Bronchial epithelial cell (primary cell): ENCODE data around the gene DBF4. TPM values are rescaled to one million over a fixed set of nuclear protein-coding genes. Genes with fewer than 3 reads are reported as not detected.
"Not testable (repeated sequence)": the region's sequence is repeated elsewhere in the genome, so short reads cannot be mapped to it uniquely, and the experiment has no call there.

Source experiments
- DNase-seq: peaks from one replicate; pipeline ENCODE4 v3.0.0-alpha.2; 2010; ENCODE audit warnings: low read depth
- FAIRE-seq: peaks from 2 replicates; lab custom pipeline; 2011; peaks lifted over from hg19 to GRCh38; lab: Jason Lieb, UNC
- H3K27me3 ChIP-seq: 2 replicates; pipeline ENCODE4 v1.5.1; 2011; ENCODE audit warnings: low read length; ENCODE audit not compliant: control insufficient read depth, insufficient read depth
- H3K36me3 ChIP-seq: 2 replicates; pipeline ENCODE4 v1.5.1; 2011; ENCODE audit warnings: low read length; ENCODE audit not compliant: control insufficient read depth, insufficient read depth
- H3K4me3 ChIP-seq: 2 replicates; pipeline ENCODE4 v1.5.1; 2011; ENCODE audit warnings: mild to moderate bottlenecking, low read depth, low read length, control low read depth
- total RNA-seq: library from RNA; depleted of rRNA; stranded (reverse); fragments of >200 nt; gene quantifications from 2 replicates; pipeline ENCODE4 v1.2.1, GENCODE V29; 2014
- TF ChIP-seq, protein P1 (sequence below): IDR thresholded peaks from 2 replicates; pipeline ENCODE4 v1.5.1; 2011; ENCODE audit warnings: mild to moderate bottlenecking, moderate library complexity, low read length, control low read depth, inconsistent platforms; ENCODE audit not compliant: insufficient read depth, severe bottlenecking

The DBF4 gene
- total RNA-seq, 1 donor from 2014 or later: 9.7 TPM

DNA sequence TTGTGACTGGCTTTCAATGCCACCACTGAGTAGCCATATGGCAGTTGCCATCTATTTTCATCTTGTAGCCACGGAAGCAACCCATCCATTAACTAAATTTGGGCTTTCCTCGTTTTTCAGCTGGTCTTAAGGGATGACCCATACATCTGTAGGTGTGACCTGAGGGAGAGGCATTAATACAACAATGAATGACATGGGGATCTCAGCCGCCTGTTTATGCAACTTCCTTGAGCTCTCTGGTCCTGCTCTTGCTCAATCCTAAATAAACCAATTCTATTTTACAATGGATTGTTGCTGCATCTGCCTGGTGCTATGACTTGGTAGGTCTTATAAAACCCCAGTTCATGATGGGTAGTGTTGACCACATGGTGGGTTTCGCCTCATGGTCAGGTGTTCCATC lies 35.8 kb downstream of the DBF4 start:
- no peaks in the 10 kb centered on the region for H3K27me3 ChIP-seq
- DNase-seq: no peak
- TF ChIP-seq, protein P1, sequence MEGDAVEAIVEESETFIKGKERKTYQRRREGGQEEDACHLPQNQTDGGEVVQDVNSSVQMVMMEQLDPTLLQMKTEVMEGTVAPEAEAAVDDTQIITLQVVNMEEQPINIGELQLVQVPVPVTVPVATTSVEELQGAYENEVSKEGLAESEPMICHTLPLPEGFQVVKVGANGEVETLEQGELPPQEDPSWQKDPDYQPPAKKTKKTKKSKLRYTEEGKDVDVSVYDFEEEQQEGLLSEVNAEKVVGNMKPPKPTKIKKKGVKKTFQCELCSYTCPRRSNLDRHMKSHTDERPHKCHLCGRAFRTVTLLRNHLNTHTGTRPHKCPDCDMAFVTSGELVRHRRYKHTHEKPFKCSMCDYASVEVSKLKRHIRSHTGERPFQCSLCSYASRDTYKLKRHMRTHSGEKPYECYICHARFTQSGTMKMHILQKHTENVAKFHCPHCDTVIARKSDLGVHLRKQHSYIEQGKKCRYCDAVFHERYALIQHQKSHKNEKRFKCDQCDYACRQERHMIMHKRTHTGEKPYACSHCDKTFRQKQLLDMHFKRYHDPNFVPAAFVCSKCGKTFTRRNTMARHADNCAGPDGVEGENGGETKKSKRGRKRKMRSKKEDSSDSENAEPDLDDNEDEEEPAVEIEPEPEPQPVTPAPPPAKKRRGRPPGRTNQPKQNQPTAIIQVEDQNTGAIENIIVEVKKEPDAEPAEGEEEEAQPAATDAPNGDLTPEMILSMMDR: no peak
- H3K36me3 ChIP-seq: no peaks in the 10 kb centered on the region
- no peak overlapping the region for H3K4me3 ChIP-seq
- FAIRE-seq: no peak

DNA sequence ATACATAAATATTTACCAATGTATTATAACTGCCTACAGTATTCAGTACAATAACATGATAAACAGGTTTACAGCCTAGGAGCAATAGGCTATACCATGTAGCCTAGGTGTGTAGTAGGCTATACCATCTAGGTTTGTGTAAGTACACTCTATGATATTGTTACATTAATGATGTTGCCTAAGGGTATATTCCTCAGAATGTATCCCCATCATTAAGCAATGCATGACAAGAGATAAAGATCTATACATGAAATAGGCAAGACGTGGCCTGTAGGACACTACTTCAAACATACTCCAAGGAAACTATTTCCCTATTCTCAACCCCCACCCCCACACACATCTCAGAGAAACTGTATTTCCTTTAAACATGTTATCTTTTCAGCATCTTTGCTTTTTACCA lies 42.4 kb downstream of the DBF4 start:
- TF ChIP-seq, protein P1: no peak
- H3K36me3 ChIP-seq: no peaks in the 10 kb centered on the region
- DNase-seq (peak; percentile 81), FAIRE-seq (no peak)
- H3K27me3 ChIP-seq: no peaks in the 10 kb centered on the region
- no peak overlapping the region for H3K4me3 ChIP-seq

DNA sequence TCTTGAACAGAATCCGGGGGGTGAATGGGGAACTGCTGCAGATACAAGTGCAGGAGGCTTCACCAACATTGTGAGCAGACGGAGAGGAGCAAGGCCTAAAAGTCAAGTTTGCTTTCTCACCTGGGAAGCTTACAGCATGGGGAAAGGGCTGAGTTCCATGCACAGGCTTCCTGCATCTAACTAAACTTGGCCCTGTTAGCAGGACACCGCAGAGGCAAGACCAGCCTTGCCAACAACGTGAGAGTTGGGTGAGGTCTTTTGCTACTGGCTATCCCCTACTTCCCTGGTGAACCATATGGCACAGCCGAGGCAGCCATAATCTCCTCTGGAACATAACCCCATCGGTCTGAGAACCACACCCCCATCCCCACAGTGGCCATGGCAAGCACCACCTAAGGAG lies 43.6 kb downstream of the DBF4 start:
- TF ChIP-seq, protein P1: no peak

DNA sequence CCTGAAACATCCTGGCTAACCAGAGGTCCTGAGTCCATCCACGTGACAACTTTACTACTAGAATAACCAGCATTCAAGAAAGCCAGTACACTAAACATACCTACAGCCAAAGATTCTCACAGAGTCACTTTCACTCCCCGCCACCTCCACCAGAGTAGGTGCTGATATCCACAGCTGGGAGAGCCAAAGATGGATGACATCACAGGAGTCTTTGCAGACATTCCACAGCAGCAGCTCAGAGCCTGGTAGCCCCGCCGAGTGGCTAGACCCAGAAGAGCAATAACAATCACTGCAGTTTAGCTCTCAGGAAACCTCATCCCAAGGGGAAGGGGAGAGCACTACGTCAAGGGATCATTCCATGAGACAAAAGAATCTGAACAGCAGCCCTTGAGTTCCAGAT lies 44.3 kb downstream of the DBF4 start:
- TF ChIP-seq, protein P1: no peak
- Histone ChIP-seq H3K36me3 (no peaks in the 10 kb centered on the region), H3K4me3 (no peak overlapping the region), H3K27me3 (no peaks in the 10 kb centered on the region)
- FAIRE-seq (no peak), DNase-seq (no peak)

More for the DNA sequence above, 43.6 kb downstream of the DBF4 start:
- DNase-seq (no peak), FAIRE-seq (no peak)
- Histone ChIP-seq H3K36me3 (no peaks in the 10 kb centered on the region), H3K4me3 (no peak overlapping the region), H3K27me3 (no peaks in the 10 kb centered on the region)

DNA sequence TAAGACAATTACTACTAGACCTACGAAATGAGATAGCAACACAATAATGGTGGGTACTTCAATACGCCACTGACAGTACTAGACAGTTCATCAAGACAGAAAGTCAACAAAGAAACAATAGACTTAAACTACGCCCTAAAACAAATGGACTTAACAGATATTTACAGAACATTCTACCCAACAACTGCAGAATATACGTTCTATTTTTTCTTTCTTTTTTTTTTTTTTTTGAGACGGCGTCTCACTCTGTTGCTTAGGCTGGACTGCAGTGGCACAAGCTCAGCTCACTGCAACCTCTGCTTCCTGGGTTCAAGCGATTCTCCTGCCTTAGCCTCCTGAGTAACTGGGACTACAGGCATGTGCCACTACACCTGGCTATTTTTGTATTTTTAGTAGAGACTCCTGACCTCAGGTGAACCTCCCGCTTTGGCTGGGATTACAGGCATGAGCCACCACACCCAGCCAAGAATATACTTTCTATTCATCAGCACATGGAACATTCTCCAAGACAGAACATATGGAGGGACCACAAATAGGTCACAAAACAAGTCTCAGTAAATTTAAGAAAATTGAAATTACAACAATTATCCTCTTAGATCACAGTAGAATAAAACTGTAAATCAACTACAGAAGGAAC lies 46.6 kb downstream of the DBF4 start:
- FAIRE-seq, H3K27me3 ChIP-seq: not testable (repeated sequence)

DNA sequence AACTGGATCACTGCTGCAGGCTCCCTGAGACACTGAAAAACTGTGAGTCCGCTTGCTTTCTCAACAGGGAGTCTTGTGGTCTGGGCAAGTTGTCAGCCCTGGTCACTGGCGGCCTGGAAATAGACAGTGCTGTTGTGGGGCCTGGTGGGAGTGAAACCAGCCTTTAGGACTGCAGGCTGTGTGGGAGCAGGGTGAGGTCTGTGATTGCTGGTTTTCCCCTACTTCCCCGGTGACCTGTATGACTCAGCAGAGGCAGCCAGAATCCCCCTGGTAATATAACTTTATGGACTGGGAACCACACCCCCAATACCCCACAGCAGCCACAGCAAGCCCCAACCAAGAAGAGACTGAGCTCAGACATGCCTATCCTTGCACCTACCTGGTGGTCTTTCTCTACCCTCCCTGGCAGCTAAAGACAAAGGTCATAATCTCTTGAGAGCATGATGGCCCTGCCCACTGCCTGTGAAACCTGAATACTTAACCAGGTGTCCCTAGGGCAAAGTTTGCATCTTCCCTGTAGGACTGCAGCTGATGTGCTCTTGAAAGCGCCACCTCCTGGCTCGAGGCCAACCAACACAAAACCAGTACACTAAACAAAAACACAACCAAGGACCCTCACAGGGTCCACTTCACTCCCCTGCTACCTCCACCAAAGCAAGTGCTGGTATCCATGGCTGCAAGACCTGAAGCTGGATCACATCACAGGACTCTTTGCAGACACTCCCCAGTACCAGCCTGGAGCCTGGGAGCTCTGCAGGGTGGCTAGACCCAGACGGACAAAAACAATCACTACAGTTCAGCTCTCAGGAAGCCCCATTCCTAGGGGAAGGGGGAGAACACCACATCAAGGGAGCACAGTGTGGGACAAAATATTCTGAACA lies 50.5 kb downstream of the DBF4 start:
- TF ChIP-seq, protein P1: no peak
- no peak for FAIRE-seq
- Histone ChIP-seq H3K4me3 (no peak overlapping the region), H3K27me3 (no peaks in the 10 kb centered on the region), H3K36me3 (no peaks in the 10 kb centered on the region)
- DNase-seq: no peak

More for the DNA sequence above, 46.6 kb downstream of the DBF4 start:
- DNase-seq, H3K36me3 ChIP-seq, H3K4me3 ChIP-seq: not testable (repeated sequence)
